HG02885 (cell line): Measurements from ENCODE around the gene NDFIP2.
"Not testable (repeated sequence)": the region's sequence is repeated elsewhere in the genome, so short reads cannot be mapped to it uniquely, and the experiment has no call there.

Experiments
- ATAC-seq: cut with Tn5 transposase; IDR thresholded peaks from one replicate; pipeline ENCODE4 v1.9.1; 2021; ENCODE audit warnings: mild to moderate bottlenecking; ENCODE audit not compliant: unreplicated experiment, poor library complexity

Gene NDFIP2

DNA sequence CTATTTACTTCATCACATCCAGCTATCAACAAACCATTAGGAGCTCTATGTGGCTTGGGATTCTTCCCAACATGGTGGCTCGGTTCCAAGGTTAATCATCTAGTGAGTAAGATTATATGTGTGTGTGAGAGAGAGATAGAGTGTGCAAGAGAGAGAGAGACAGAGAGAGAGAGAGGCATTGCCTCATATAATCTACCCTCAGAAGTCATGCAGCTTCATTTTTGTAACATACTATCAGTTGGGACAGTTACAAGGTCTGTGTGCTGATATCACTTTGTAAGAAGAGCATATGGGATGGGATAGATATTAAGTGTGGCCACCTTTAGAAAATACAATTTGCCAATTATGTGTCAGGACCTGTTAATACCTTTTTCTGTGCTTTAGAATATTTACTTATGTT, 104.1 kb downstream of the NDFIP2 start:
- ATAC-seq, result no peak

DNA sequence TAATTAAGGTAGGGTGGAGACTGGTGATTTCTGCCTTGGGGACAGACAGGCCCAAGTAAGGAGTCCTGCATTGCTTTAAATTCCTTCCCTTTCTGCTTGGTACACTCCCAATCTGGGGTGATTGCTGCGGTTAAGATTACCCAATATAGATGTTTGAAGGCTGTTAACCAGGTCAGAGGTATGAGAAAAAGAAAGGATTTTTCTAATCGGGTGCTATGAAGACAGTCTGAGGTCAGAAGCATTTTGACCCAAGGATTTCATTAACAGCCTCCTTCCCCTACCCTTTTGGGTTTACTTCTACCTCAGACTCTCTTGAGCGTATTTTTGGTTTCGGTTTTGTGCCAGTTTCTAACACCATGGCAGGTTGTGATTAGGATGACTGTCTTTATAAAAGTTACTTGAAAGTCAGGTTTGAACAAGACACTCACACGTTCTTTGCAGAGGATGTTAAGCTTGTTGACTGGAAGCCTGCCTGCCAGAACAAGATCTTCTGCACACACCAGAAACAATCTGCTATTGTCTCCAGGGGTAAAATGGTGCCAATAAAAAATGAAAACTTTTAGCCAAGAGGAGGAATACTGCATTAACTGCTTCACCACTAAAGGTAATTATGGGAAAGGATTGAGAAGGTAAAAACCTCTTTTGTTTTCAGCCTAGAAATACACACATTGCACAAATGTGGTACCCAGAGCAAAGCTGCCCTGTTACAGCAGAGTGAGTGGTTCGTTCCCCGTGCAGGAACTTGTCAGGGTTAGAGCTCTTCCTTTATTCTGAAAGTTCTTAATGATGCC, 108.8 kb downstream of the NDFIP2 start:
- ATAC-seq, result no peak

DNA sequence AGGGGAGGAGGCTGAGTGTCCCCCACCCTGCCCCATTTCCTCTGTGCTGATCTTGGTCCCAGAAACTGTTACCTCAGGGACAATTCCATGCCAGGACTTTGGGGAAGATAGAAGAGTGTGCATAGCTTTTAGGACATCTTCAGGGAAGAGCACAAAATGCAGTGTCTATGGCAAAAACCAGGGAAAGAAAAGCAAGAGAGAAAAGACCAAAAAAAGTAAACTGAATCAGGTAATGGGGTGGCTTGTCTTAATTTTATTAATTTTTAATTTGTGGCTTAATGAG, 109.4 kb downstream of the NDFIP2 start:
- ATAC-seq, result no peak

DNA sequence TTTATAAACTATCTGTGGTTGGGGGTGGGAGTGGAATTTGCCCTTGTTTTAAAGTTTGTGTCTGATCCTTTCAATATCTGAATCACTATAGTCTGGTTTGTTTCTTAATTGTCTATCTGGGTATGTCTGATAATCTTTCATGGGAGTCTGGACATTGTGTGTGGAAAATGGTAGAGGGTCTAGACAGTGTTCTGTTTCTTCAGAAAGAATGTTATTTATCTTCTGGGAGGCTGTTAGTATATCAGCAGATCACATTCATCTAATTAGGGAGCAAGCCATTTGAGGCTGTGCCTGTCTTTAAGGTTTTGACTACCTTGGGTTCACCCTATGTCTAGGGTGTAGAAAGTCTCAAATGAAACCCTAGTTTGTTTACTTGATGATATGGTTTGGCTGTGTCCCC, 110.5 kb downstream of the NDFIP2 start:
- ATAC-seq, result no peak

DNA sequence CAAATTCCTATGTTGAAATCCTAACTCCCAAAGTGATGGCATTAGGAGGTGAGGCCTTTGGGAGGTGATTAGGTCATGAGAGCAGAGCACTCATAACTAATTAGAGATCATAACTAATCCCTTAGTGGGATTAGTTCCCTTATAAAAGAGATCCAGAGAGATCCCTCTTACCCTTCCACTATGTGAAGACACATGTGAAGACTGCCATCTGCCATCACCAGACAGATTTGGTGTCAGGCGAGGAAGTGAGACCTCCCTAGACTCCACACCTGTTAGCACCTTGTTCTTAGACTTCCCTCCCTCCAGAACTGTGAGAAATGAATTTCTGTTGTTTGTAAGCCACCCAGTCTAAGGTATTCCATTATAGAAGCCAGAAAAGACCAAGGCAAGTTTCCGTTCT, 112.2 kb downstream of the NDFIP2 start:
- no peak for ATAC-seq

DNA sequence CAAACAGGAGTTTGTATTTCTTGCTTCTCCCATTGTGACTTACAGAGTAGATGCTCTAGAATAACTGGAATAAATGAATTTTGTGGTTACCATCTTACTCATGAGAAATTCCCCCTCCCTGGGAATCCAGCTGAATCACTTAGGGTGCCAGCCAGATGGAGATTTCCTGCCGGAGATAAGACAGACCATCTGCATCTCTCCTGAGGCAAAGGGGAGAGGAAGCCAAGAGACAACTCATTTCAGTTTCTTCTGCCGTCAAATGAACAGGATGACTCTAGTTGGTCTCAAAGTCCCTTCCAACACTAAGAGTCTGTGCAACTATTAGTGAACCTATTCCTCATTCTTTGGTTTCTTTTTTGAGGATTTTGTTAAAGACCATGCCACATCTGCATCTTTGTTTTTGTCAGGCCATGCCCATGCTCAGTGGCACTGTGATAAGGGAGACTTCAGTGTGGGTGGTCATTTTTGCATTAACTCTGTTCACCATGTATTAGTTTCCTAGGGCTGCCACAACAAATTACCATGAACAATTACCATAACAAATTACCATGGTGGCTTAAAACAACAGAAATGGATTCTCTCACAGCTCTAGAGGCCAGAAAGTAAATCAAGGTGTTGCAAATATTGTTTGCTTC, 112.8 kb downstream of the NDFIP2 start:
- no peak for ATAC-seq

DNA sequence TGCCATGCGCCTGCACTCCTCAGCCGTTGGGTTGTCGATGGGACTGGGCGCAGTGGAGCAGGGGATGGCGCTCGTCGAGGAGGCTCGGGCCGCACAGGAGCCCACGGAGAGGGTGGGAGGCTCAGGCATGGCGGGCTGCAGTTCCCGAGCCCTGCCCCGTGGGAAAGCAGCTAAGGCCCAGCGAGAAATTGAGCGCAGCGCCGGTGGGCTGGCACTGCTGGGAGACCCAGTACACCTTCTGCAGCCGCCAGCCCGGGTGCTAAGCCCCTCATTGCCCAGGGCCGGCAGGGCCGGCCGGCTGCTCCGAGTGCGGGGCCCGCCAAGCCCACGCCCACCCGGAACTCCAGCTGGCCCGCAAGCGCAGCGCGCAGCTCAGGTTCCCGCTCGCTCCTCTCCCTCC, 119.2 kb downstream of the NDFIP2 start:
- ATAC-seq, result not testable (repeated sequence)

DNA sequence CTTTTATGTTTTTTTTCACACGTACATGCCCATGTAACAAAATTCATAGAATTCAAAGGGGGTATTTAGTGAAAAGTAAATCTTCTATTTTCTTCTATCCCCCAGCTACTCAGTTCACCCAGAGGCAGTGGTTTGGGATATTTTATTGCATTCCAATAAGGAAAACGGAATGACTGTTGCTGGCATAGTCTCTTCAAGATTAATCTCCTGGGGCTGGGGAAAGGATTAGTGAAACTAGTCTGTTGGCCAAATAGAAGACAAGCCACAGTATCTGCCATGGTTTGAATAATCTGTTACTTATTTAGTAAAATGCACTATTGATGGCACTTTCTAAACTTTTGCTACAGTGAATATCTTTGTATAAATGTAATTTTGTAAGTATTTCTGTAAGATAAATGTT, 122.0 kb downstream of the NDFIP2 start:
- ATAC-seq, result no peak

DNA sequence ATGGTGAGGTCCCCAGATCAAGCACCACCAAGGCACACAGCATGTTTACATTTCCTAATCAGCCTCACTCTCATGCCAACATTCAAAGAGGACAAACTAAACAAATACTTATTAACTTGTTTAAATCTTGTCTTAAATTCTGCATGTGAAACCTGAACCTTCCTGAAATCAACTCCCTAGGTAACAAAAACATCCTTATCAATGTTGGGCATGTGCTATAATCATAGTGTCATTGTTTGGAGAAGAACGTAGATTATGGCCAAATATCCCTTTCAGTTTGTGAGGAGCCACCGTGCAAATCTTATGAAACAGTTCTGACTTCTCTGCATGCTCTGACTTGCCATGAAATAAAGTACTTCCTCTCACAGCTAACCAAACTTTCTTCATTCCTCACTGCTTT, 123.8 kb downstream of the NDFIP2 start:
- no peak for ATAC-seq
